NCI-H2196 treated with DMSO at 0.1 percent for 48 hours (cell line): ENCODE measurements around the gene TMEM214.
A peak's percentile ranks its signal among the peaks of the same experiment; 100 is the strongest.

Experiments used
- DNase-seq: peaks from one replicate; lab custom pipeline; 2025; ENCODE audit not compliant: unreplicated experiment; lab: John Stamatoyannopoulos, UW

Gene TMEM214

GRCh38 chr2:27082773-27083409, 50.1 kb downstream of the TMEM214 start:
- DNase-seq: no peak

DNA sequence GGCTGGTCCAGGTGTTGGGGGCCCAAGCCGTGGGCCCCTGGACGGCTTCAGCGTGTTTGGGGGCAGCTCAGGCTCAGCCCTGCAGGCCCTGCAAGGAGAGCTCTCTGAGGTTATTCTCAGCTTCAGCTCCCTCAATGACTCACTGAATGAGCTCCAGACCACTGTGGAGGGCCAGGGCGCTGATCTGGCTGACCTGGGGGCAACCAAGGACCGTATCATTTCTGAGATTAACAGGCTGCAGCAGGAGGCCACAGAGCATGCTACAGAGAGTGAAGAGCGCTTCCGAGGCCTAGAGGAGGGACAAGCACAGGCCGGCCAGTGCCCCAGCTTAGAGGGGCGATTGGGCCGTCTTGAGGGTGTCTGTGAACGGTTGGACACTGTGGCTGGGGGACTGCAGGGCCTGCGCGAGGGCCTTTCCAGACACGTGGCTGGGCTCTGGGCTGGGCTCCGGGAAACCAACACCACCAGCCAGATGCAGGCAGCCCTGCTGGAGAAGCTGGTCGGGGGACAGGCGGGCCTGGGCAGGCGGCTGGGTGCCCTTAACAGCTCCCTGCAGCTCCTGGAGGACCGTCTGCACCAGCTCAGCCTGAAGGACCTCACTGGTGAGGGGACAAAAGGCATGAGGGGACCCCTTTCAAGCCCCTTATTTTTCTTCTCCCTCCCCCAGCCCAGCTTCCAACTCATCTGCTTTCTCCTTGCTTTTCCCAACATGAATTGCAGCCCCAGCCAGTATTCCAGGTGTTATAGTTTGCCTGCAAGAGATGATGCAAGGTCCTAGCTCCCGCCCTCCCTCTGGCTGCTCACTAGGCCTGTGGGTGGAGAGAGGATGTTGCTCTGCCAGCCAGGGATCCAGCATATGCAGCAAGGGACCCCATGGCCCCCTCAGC, 50.9 kb downstream of the TMEM214 start:
- no peak for DNase-seq

GRCh38 chr2:27084297-27085061, 51.7 kb downstream of the TMEM214 start:
- no peak for DNase-seq

DNA sequence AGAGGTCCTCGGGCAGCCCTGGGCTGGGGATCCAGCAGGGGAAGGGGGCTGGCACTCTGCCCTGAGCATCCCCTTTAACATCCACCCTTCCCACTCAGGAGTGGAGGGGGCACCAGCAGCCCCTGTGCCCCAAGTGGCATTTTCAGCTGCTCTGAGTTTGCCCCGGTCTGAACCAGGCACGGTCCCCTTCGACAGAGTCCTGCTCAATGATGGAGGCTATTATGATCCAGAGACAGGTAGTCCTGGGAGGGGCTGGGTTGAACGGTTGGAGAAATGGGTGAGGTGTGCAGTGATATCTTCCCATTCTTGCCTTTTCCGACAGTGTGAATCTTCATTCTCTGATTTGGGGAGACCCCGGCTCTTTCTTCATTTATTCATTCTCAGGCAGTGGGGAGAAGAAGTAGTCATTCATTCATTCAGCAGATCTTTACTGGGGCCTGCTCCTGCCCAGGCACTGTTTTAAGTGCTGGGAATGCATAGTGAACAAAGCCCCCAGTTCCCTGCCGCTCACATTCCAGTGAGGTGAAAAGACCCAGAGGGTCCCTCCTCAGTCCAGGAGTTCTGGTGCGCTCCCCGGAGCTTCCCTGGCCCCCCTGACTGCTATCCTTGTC, 52.4 kb downstream of the TMEM214 start:
- DNase-seq: no peak

DNA sequence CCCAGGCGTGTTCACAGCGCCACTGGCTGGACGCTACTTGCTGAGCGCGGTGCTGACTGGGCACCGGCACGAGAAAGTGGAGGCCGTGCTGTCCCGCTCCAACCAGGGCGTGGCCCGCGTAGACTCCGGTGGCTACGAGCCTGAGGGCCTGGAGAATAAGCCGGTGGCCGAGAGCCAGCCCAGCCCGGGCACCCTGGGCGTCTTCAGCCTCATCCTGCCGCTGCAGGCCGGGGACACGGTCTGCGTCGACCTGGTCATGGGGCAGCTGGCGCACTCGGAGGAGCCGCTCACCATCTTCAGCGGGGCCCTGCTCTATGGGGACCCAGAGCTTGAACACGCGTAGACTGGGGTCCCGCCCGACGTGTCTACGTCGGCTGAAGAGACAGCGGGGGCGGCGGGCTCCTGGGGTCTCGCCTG, 52.9 kb downstream of the TMEM214 start:
- DNase-seq: peak; percentile 6

- peak; percentile 85 for DNase-seq
These were observed 53.4 kb downstream of the TMEM214 start for GRCh38 chr2:27086090-27086723.

DNA sequence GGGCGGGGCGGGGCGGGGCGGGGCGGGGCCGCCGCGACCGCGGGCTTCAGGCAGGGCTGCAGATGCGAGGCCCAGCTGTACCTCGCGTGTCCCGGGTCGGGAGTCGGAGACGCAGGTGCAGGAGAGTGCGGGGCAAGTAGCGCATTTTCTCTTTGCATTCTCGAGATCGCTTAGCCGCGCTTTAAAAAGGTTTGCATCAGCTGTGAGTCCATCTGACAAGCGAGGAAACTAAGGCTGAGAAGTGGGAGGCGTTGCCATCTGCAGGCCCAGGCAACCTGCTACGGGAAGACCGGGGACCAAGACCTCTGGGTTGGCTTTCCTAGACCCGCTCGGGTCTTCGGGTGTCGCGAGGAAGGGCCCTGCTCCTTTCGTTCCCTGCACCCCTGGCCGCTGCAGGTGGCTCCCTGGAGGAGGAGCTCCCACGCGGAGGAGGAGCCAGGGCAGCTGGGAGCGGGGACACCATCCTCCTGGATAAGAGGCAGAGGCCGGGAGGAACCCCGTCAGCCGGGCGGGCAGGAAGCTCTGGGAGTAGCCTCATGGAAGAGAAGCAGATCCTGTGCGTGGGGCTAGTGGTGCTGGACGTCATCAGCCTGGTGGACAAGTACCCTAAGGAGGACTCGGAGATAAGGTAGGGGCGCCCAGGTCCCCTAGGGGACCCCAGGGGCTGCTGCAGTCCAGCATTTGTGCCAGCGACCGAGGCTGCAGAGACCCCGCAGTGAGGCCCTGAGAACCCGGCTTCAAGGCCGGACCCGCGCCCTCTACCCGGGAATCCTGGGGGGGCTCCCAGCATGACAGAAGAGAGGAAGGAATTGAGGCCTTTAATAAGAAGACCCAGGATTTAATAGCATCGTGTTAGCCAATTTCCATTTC, 54.2 kb downstream of the TMEM214 start, which contains the start of gene KHK:
KHK (plus strand) TSS at position 49 of the 870 bp plus-strand sequence; CDS start at position 537, 488 bp downstream.
- DNase-seq: peak; percentile 36

- DNase-seq: no peak
These were observed 55.2 kb downstream of the TMEM214 start for GRCh38 chr2:27087823-27088410.

GRCh38 chr2:27088634-27089033, 55.9 kb downstream of the TMEM214 start:
- DNase-seq: no peak

DNA sequence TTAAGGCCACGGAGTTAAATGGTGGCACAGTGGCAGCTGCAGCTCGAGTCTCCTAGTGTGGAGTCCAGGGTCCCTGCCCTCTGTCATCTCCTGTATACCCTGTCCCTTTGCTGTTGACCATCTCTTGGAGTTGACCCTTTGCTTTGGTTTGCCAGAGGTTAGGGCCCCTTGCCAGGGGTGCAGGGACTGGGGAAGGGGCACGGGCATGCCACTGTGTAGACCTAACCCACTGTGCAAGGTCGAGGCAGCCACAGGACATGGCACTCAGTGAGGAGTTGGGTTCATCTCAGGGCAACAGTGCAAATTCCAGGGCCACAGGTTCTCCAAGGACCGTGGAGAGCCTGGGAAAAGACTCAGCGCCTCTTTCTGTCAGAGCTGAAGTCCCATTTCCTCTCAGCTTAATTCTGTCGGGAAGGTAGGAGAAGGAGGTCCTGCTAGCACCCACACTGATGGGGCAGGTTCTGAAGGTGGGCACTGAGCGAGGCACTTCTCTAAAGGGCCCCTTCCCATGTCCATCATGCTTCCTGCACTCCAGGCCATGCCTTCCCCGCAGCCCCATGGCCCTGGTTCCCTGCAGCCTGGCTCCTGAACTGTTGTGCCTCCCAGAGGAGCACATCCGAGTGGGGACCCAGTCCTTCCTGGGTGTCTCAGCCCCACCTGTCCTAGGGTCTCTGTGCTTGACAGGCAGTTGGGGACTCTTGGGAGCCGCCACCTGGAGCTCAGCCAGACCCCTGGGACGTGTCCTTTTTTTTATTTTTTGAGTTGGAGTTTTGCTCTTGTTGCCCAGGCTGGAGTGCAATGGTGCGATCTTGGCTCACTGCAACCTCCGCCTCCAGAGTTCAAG, 56.6 kb downstream of the TMEM214 start:
- DNase-seq: no peak
